ENCODE results near the gene ATN1. TPM values are rescaled to one million over a fixed set of nuclear protein-coding genes. Genes with fewer than 3 reads are reported as not detected.
A peak's percentile ranks its signal among the peaks of the same experiment; 100 is the strongest.

The ATN1 gene
- total RNA-seq, 5 donors from 2014 or later (not counting 1 experiment from before 2014, with no cell fraction given): 34.7 to 44.3 (median 41.7) TPM

- ChIA-PET CTCF (interaction anchor here (0.6 to 1.4 kb wide), 4 partner anchors 25 to 187 kb away, joined by 3 to 7 read pairs (median 4); partner anchors contain the start of gene C1RL (in 1 of the 2)), POLR2A (no interaction called here)
- 88% methylated on average over 9 of the region's 9 CpGs for WGBS (ENCODE audit: insufficient coverage)
- Histone ChIP-seq H3K27me3 (replicated peaks in 1 of 2; ENCODE audit: control insufficient read depth in 2 of 2, extremely low read depth in 1 of 2, insufficient read depth in 2 of 2, low read length in 1 of 2) (no peaks in the 10 kb centered on the region), H3K4me3 (ENCODE audit: control insufficient read depth in 1 of 2, extremely low read depth in 1 of 2, low read length in 1 of 2) (no peak overlapping the region), H3K4me1 (ENCODE audit: control insufficient read depth in 1 of 2, extremely low read depth in 1 of 2, insufficient read depth in 2 of 2, low read length in 2 of 2) (peaks cover 2 to 17% of the 10 kb centered on the region in 2 experiments), H3K27ac (ENCODE audit: low read length) (no peak overlapping the region), H3K36me3 (ENCODE audit: control insufficient read depth in 2 of 2, extremely low read depth in 1 of 2, insufficient read depth in 1 of 2, low read length in 1 of 2) (peaks cover 0 to 22% of the 10 kb centered on the region in 2 donors), H3K9me3 (no peaks in the 10 kb centered on the region)
- Mint-ChIP-seq H3K9me3 (no peaks in the 10 kb centered on the region), H3K27ac (no peak overlapping the region), H3K4me1 (peaks cover 18 to 38% (median 34%) of the 10 kb centered on the region in 3 donors), H3K4me3 (no peak overlapping the region), H3K36me3 (peaks cover 23% of the 10 kb centered on the region), H3K27me3 (no peaks in the 10 kb centered on the region)
- DNase-seq (no peak), ATAC-seq (replicated peaks in 1 of 4) (no peak)
Observed at GRCh38 chr12:6921996-6922946, 5.5 kb upstream of the ATN1 start.

GRCh38 chr12:6923003-6923732 lies 4.6 kb upstream of the ATN1 start:
- H3K27me3 Mint-ChIP-seq: no peaks in the 10 kb centered on the region
- DNase-seq (no peak), ATAC-seq (replicated peaks in 1 of 4) (no peak)
- H3K9me3 Mint-ChIP-seq: no peaks in the 10 kb centered on the region
- CTCF ChIA-PET: interaction anchor here (0.6 to 1.4 kb wide), 6 partner anchors 15 to 186 kb away, joined by 3 to 5 read pairs (median 4); partner anchors contain the start of genes C1RL (in 1 of the 2) and LPCAT3 (in 1 of the 2)
- peaks cover 18 to 39% (median 36%) of the 10 kb centered on the region in 3 donors for H3K4me1 Mint-ChIP-seq
- Histone ChIP-seq H3K9me3 (no peaks in the 10 kb centered on the region), H3K27ac (ENCODE audit: low read length) (no peak overlapping the region), H3K27me3 (replicated peaks in 1 of 2; ENCODE audit: control insufficient read depth in 2 of 2, extremely low read depth in 1 of 2, insufficient read depth in 2 of 2, low read length in 1 of 2) (no peaks in the 10 kb centered on the region), H3K4me3 (ENCODE audit: control insufficient read depth in 1 of 2, extremely low read depth in 1 of 2, low read length in 1 of 2) (no peak overlapping the region), H3K36me3 (ENCODE audit: control insufficient read depth in 2 of 2, extremely low read depth in 1 of 2, insufficient read depth in 1 of 2, low read length in 1 of 2) (peaks cover 0 to 22% of the 10 kb centered on the region in 2 donors), H3K4me1 (ENCODE audit: control insufficient read depth in 1 of 2, extremely low read depth in 1 of 2, insufficient read depth in 2 of 2, low read length in 2 of 2) (peaks cover 2 to 18% of the 10 kb centered on the region in 2 experiments)
- H3K4me3 Mint-ChIP-seq: no peak overlapping the region
- POLR2A ChIA-PET: interaction anchor here in 1 of 2 donors (0.6 kb wide), 1 partner anchor 49 kb away, joined by 14 read pairs; no protein-coding TSS in a partner anchor
- 70% methylated on average over 2 of the region's 10 CpGs for WGBS (ENCODE audit: insufficient coverage)
- H3K27ac Mint-ChIP-seq: no peak overlapping the region
- H3K36me3 Mint-ChIP-seq: peaks cover 18% of the 10 kb centered on the region

GRCh38 chr12:6923851-6924250 lies 3.9 kb upstream of the ATN1 start:
- DNase-seq (no peak), ATAC-seq (replicated peaks in 1 of 4) (no peak)
- Mint-ChIP-seq H3K36me3 (peaks cover 18% of the 10 kb centered on the region), H3K27ac (peak overlapping the region; percentile 78 to 89), H3K9me3 (no peaks in the 10 kb centered on the region), H3K4me1 (peaks cover 22 to 43% (median 41%) of the 10 kb centered on the region in 3 donors), H3K4me3 (no peak overlapping the region), H3K27me3 (no peaks in the 10 kb centered on the region)
- Histone ChIP-seq H3K4me3 (ENCODE audit: control insufficient read depth in 1 of 2, extremely low read depth in 1 of 2, low read length in 1 of 2) (no peak overlapping the region), H3K27ac (ENCODE audit: low read length) (peak overlapping the region; percentile 74), H3K27me3 (replicated peaks in 1 of 2; ENCODE audit: control insufficient read depth in 2 of 2, extremely low read depth in 1 of 2, insufficient read depth in 2 of 2, low read length in 1 of 2) (no peaks in the 10 kb centered on the region), H3K36me3 (ENCODE audit: control insufficient read depth in 2 of 2, extremely low read depth in 1 of 2, insufficient read depth in 1 of 2, low read length in 1 of 2) (peaks cover 0 to 21% of the 10 kb centered on the region in 2 donors), H3K9me3 (no peaks in the 10 kb centered on the region), H3K4me1 (ENCODE audit: control insufficient read depth in 1 of 2, extremely low read depth in 1 of 2, insufficient read depth in 2 of 2, low read length in 2 of 2) (peaks cover 5 to 24% of the 10 kb centered on the region in 2 experiments)
- WGBS (ENCODE audit: insufficient coverage): 82% methylated on average over 4 of the region's 6 CpGs
- ChIA-PET CTCF (interaction anchor here (0.6 to 2.4 kb wide), 16 partner anchors 11 to 296 kb away, joined by 3 to 14 read pairs (median 3); partner anchors contain the start of genes C12orf57 (in 1 of the 2), LPCAT3 (in 1 of the 2), LRRC23 (in 1 of the 2) and RNU7-1 (in 1 of the 2)), POLR2A (interaction anchor here (0.5 to 0.6 kb wide), 3 partner anchors 12 to 201 kb away, joined by 3 to 17 read pairs (median 14); no protein-coding TSS in a partner anchor)

GRCh38 chr12:6925239-6925539 lies 2.6 kb upstream of the ATN1 start:
- 100% methylated on average over 1 of the region's 1 CpG for WGBS (ENCODE audit: insufficient coverage)
- Mint-ChIP-seq H3K36me3 (peaks cover 10% of the 10 kb centered on the region), H3K27me3 (no peaks in the 10 kb centered on the region), H3K9me3 (no peaks in the 10 kb centered on the region), H3K4me3 (peak overlapping the region; percentile 26 to 61 (median 28)), H3K4me1 (peaks cover 33 to 51% (median 44%) of the 10 kb centered on the region in 3 donors), H3K27ac (peak overlapping the region; percentile 44 to 78)
- POLR2A ChIA-PET: interaction anchor here in 1 of 2 donors (0.6 to 0.7 kb wide), 2 partner anchors 20 to 168 kb away, joined by 3 to 4 read pairs; no protein-coding TSS in a partner anchor
- ATAC-seq (replicated peaks in 1 of 4) (no peak), DNase-seq (no peak)
- CTCF ChIA-PET: interaction anchor here (0.5 to 2.4 kb wide), 17 partner anchors 9 to 540 kb away, joined by 3 to 14 read pairs (median 3); partner anchors contain the start of gene LPCAT3 (in 1 of the 2)
- Histone ChIP-seq H3K9me3 (no peaks in the 10 kb centered on the region), H3K4me3 (ENCODE audit: control insufficient read depth in 1 of 2, extremely low read depth in 1 of 2, low read length in 1 of 2) (no peak overlapping the region), H3K36me3 (ENCODE audit: control insufficient read depth in 2 of 2, extremely low read depth in 1 of 2, insufficient read depth in 1 of 2, low read length in 1 of 2) (peaks cover 0 to 13% of the 10 kb centered on the region in 2 donors), H3K27ac (ENCODE audit: low read length) (no peak overlapping the region), H3K4me1 (ENCODE audit: control insufficient read depth in 1 of 2, extremely low read depth in 1 of 2, insufficient read depth in 2 of 2, low read length in 2 of 2) (peaks cover 10 to 37% of the 10 kb centered on the region in 2 experiments), H3K27me3 (replicated peaks in 1 of 2; ENCODE audit: control insufficient read depth in 2 of 2, extremely low read depth in 1 of 2, insufficient read depth in 2 of 2, low read length in 1 of 2) (no peaks in the 10 kb centered on the region)

- Mint-ChIP-seq H3K9me3 (no peaks in the 10 kb centered on the region), H3K4me3 (peak overlapping the region; percentile 61 to 85 (median 82)), H3K4me1 (peaks cover 36 to 54% (median 48%) of the 10 kb centered on the region in 3 donors), H3K36me3 (peaks cover 10% of the 10 kb centered on the region), H3K27me3 (no peaks in the 10 kb centered on the region), H3K27ac (peak overlapping the region; percentile 31 to 44)
- H3K9me3 ChIP-seq: no peaks in the 10 kb centered on the region
- ATAC-seq (replicated peaks in 1 of 4) (no peak), DNase-seq (no peak)
- ChIA-PET CTCF (interaction anchor here (0.7 to 2.4 kb wide), 16 partner anchors 9 to 185 kb away, joined by 3 to 14 read pairs (median 3); partner anchors contain the start of gene LPCAT3 (in 1 of the 2)), POLR2A (interaction anchor here (0.7 kb wide), 2 partner anchors 16 to 20 kb away, joined by 4 to 5 read pairs; no protein-coding TSS in a partner anchor)
- WGBS (ENCODE audit: insufficient coverage): 90% methylated on average over 6 of the region's 8 CpGs
- peaks cover 10 to 38% of the 10 kb centered on the region in 2 experiments for H3K4me1 ChIP-seq (ENCODE audit: control insufficient read depth in 1 of 2, extremely low read depth in 1 of 2, insufficient read depth in 2 of 2, low read length in 2 of 2)
- H3K27me3 ChIP-seq (replicated peaks in 1 of 2; ENCODE audit: control insufficient read depth in 2 of 2, extremely low read depth in 1 of 2, insufficient read depth in 2 of 2, low read length in 1 of 2): no peaks in the 10 kb centered on the region
- H3K27ac ChIP-seq (ENCODE audit: low read length): no peak overlapping the region
- H3K36me3 ChIP-seq (ENCODE audit: control insufficient read depth in 2 of 2, extremely low read depth in 1 of 2, insufficient read depth in 1 of 2, low read length in 1 of 2): peaks cover 0 to 13% of the 10 kb centered on the region in 2 donors
- H3K4me3 ChIP-seq (ENCODE audit: control insufficient read depth in 1 of 2, extremely low read depth in 1 of 2, low read length in 1 of 2): no peak overlapping the region
Observed at GRCh38 chr12:6925540-6926279, 2.0 kb upstream of the ATN1 start.
